HG03139 (cell line): ENCODE measurements around the gene ARHGEF37.
"Not testable (repeated sequence)": the region's sequence is repeated elsewhere in the genome, so short reads cannot be mapped to it uniquely, and the experiment has no call there.

Source experiments
- ATAC-seq: cut with Tn5 transposase; IDR thresholded peaks from one replicate; pipeline ENCODE4 v1.9.1; 2021; ENCODE audit not compliant: unreplicated experiment

The ARHGEF37 gene

GRCh38 chr5:149644629-149645028 lies 63.3 kb downstream of the ARHGEF37 start:
- no peak for ATAC-seq

- no peak for ATAC-seq
These were observed 63.9 kb downstream of the ARHGEF37 start for GRCh38 chr5:149645236-149645635.

GRCh38 chr5:149645725-149646124 lies 64.4 kb downstream of the ARHGEF37 start:
- no peak for ATAC-seq

- ATAC-seq = no peak
These were observed 65.3 kb downstream of the ARHGEF37 start for GRCh38 chr5:149646564-149646963.

GRCh38 chr5:149647334-149647733 lies 66.0 kb downstream of the ARHGEF37 start:
- no peak for ATAC-seq

- ATAC-seq = not testable (repeated sequence)
These were observed 67.4 kb downstream of the ARHGEF37 start for GRCh38 chr5:149648464-149649393.

GRCh38 chr5:149649730-149650129 lies 68.4 kb downstream of the ARHGEF37 start:
- ATAC-seq = not testable (repeated sequence)

- ATAC-seq = no peak
These were observed 70.4 kb downstream of the ARHGEF37 start for GRCh38 chr5:149651686-149652085.

- ATAC-seq = no peak
These were observed 71.4 kb downstream of the ARHGEF37 start for GRCh38 chr5:149652697-149653096.

- no peak for ATAC-seq
These were observed 72.9 kb downstream of the ARHGEF37 start for GRCh38 chr5:149654231-149654630.

GRCh38 chr5:149654883-149655505 lies 73.7 kb downstream of the ARHGEF37 start:
- no peak for ATAC-seq

- no peak for ATAC-seq
These were observed 75.4 kb downstream of the ARHGEF37 start for GRCh38 chr5:149656576-149657182.

GRCh38 chr5:149657324-149657723 lies 76.0 kb downstream of the ARHGEF37 start:
- ATAC-seq = no peak

GRCh38 chr5:149658299-149658698 lies 77.0 kb downstream of the ARHGEF37 start:
- no peak for ATAC-seq

- ATAC-seq = no peak
These were observed 82.8 kb downstream of the ARHGEF37 start for GRCh38 chr5:149664083-149664482.

GRCh38 chr5:149664666-149665415 lies 83.5 kb downstream of the ARHGEF37 start:
- ATAC-seq = no peak

- no peak for ATAC-seq
These were observed 84.3 kb downstream of the ARHGEF37 start for GRCh38 chr5:149665416-149666175.

- no peak for ATAC-seq
These were observed 85.0 kb downstream of the ARHGEF37 start for GRCh38 chr5:149666212-149666852.

- no peak for ATAC-seq
These were observed 86.0 kb downstream of the ARHGEF37 start for GRCh38 chr5:149667084-149667828.
